Measurements from ENCODE around the gene PGPEP1.
A peak's percentile ranks its signal among the peaks of the same experiment; 100 is the strongest.
"Not testable (repeated sequence)": the region's sequence is repeated elsewhere in the genome, so short reads cannot be mapped to it uniquely, and the experiment has no call there.

PGPEP1 gene

GRCh38 chr19:18390065-18390907 is 49.9 kb downstream of the PGPEP1 start:
- DNase-seq (ENCODE audit: low read depth in 3 of 3), result no peak

DNA sequence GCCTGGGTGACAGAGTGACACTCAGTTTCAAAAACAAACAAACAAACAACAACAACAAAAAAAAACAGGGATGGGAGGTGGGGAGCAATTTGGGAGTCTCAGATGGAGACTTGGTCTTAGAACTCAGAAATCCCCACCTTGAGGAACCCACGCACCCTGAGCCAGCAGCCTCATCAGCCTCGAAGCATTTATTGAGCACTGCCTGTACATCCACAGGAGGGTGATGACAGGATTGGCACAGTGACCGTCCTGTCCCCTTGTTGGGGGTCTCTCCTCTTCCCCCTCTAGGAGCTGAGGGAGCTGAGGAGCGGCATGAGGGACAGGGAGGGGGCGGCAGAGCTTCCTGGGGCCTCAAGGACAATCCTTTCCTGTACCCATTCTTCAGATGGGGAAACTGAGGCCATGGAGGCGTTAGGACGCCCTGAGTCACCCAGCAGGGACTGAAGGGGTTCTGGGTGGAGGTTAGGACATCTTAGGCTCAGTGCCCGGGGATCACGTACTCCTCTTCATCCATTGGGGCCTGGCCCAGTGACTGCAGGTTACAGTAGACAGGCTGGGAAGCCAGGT is 51.2 kb downstream of the PGPEP1 start:
- no peak for DNase-seq (ENCODE audit: low read depth in 3 of 3)

- DNase-seq (ENCODE audit: low read depth in 3 of 3), result no peak
These were observed 52.0 kb downstream of the PGPEP1 start for GRCh38 chr19:18392417-18392816.

GRCh38 chr19:18392926-18393325 is 52.5 kb downstream of the PGPEP1 start:
- DNase-seq (ENCODE audit: low read depth in 3 of 3), result no peak

GRCh38 chr19:18393836-18394235 is 53.4 kb downstream of the PGPEP1 start:
- no peak for DNase-seq (ENCODE audit: low read depth in 3 of 3)

DNA sequence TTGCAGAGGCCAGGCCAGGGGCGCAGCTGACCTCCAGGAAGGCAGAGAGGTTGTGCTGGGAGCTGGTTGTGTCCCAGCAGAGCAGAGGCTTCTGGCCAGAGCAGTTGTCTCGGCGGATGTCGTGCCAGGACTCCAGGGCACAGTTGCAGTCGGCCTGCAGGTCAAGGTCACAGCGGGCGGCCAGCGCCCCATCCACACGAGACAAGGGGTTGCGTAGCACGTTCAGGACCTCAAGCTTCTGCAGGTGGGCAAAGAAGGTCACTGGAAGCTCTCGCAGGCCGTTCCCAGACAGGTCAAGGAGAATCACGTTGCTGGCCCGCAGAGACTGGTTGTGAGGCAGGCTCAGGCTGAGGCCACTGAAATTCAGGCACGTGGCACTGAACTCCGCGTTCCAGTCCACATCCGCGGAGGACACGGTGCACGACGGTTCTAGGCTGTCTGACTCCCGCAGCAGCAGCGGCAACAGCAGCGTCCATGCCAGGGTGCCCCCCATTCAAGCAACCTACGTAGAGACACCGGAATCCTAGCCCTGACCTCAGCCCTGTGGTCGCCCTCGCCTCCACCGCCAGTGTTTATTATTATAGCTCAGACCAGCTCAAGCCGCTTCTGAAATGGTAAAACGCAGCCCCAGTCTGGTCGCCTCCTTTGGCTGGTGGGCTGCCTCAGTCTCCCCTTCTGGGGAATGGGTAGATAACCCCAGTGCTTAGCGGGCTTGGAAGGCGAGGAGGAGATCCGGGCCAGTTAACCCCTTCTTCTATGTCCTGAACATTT is 56.3 kb downstream of the PGPEP1 start:
- DNase-seq (ENCODE audit: low read depth in 3 of 3), result no peak

DNA sequence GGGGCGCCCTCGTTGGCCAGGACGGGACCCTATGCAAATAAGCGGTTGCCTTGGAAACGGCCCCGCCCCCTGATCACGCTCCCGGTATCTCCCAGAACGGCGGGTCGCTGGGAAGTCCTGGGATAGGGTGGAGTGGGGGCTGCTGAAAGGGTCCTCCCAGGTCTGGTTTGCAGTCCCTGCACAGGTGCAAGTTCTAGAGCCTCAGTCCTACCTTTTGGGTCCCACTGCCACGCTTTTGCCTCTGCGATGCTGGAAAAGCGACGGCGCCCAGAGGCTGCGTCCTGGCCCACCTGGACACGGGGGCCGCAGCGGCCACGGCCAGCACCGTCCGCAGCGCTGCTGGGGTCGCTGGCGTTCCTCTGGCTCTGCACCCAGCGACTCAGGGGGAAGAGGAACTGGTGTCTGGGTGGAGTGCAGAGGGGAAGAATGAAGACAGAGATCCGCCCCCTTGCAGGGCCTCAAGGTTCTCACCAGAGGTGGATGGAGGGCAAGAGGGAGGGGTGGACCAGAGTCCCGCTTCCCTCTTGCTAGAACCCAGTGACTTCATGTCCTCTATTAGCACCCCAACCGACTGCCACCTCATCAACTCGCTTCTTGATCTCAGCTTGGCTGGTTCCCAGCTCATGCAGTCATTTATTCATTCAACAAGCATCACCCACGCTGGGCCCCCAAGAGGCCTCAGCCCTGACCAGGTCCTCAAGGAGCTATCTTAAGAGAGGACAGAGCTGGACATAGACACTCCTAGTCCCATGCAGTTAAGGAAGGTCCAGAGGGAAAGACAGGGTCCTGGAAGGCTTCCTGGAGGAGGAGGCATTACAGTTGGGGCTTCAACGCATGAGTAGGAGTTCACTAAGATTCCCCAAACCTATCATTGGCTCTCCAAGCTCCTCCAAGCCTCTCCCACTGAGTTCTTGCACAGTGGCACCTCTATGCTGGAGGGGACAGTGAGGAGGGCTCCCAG is 57.1 kb downstream of the PGPEP1 start, which contains the start of gene LRRC25:
TSS of gene LRRC25 (minus strand) at position 381 of the 961 bp plus-strand sequence. CDS start 659 bp downstream, outside the sequence.
- DNase-seq (ENCODE audit: low read depth in 3 of 3), result no peak

DNA sequence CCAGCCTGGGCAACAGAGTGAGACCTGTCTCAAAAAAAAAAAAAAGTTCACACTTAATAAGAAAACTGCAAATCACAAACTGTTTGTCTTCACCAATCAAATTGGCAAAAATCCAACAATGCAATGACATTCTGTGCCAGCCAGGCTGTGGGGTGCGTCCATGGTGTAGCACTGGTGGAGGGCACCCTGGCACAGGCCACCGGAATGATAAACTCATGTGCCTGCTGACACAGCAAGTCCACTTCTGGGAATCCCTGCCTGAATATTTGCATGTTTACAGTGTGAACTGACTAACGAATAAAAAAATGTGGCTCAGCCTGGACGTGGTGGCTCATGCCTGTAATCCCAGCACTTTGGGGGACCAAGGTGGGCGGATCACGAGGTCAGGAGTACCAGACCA is 58.6 kb downstream of the PGPEP1 start:
- no peak for DNase-seq (ENCODE audit: low read depth in 3 of 3)

DNA sequence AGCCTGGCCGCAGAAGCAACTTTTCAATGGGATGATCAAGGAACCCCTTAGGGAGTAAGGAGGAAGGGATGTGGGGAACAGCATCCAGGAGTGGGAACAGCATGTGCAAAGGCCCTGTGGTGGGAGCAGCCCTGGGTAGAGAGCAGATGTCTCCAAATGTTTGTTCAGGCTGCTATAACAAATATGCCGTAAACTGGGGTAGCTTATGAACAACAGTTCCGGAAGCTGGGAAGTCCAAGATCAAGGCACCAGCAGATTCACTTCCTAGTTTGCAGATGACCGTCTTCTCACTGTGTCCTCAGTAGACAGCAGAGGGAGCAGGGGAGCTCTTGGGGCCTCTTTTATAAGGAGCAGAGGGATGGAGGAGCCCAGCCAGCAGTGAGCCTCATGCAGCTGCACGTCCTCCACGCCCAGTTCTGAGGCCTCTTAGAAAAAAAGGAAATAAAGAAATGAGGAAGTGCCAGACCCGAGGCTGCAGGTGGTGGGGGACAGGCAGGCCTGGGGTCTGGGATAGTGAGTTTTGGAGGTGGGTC is 61.2 kb downstream of the PGPEP1 start:
- DNase-seq (ENCODE audit: low read depth in 3 of 3), result no peak

- DNase-seq (ENCODE audit: low read depth in 3 of 3), result not testable (repeated sequence)
These were observed 62.3 kb downstream of the PGPEP1 start for GRCh38 chr19:18402455-18403248.

- DNase-seq (ENCODE audit: low read depth in 3 of 3), result not testable (repeated sequence)
These were observed 65.4 kb downstream of the PGPEP1 start for GRCh38 chr19:18405754-18406153.

DNA sequence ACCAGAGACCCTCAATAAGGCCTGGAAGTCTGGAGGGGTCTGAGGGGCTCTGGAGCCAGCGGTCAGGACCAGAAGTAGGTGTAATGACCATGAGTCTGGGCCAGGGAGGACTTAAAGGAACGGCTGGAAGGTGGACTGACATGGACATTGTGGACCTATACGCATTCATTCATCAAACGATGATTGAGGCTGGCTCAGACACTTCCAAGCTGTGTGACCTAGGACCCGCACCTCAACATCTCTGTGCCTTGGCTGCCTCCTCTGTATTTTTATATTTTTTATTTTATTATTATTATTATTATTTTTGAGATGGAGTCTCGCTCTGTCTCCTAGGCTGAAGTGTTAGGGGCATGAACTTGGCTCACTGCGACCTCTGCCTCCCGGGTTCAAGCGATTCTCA is 66.4 kb downstream of the PGPEP1 start:
- DNase-seq (ENCODE audit: low read depth in 3 of 3), result no peak

DNA sequence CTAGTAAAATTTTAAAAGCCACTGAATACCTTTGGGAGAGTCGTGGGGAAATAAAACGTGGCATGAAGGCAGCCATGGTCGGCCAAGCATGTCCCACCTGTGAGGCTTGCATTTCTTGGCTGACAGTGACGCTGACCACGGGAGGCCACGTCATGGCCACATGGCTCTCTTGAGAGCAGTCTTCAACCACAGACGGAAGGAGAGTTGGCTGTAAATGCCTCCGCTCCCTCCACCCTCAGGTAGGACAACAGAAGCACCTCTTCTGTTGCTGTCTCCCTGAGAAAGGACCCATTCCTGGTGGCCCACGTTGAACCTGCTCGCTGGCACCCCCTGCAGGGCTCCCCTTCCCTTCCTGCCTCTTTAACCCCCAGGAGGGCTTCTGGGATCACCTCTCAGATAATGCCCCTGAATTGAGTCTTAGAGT is 67.7 kb downstream of the PGPEP1 start:
- DNase-seq (ENCODE audit: low read depth in 3 of 3), result no peak

GRCh38 chr19:18412610-18413239 is 72.3 kb downstream of the PGPEP1 start:
- no peak for DNase-seq (ENCODE audit: low read depth in 3 of 3)

- DNase-seq (ENCODE audit: low read depth in 3 of 3), result no peak
These were observed 74.2 kb downstream of the PGPEP1 start for GRCh38 chr19:18414504-18415177.

DNA sequence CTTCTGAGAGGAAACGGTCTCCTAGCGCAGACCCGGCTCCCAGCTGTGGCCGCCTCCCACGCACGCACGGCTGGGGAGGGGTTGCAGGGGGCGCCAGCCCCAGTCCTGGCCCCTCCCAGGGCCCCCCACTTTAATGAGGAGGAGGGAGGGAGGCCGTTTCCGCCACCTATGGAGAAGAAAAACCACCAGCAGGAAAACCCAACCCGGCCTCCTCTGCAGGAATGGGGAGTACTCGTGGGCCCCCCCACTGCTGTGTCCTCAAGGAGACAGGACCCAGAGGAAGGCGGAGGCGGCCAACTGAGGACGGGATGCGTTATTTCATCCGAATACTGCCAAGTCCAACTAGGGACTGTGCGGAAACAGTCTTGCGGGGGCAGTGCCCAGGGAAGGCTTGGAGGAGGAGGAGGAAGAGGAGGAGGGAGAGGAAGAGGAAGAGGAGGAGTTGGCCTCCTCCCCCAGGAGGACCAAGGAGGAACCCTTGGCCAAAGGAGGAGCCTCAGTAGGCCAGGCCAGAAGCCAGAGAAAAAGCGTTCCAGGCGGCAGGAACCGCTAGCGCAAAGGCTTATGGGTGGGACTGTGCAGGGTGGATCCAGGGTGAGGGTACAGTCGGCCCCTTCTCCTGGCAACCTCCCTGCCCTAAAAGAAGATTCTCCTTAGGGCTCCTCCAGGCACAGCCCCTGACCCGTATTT is 74.9 kb downstream of the PGPEP1 start:
- DNase-seq (ENCODE audit: low read depth in 3 of 3), result no peak

GRCh38 chr19:18416778-18417249 is 76.4 kb downstream of the PGPEP1 start:
- peak in 1 of 3 experiments; percentile 70 for DNase-seq (ENCODE audit: low read depth in 3 of 3)

- no peak for DNase-seq (ENCODE audit: low read depth in 3 of 3)
These were observed 77.0 kb downstream of the PGPEP1 start for GRCh38 chr19:18417250-18418028.

Measured in stimulated activated CD4-positive, alpha-beta T cell treated with anti-CD3 and anti-CD28 coated beads, TNF-alpha, amount 100 ng/mL, for 24 hours (primary cell).